ENCODE measurements around the gene MPV17. TPM values are rescaled to one million over a fixed set of nuclear protein-coding genes. Genes with fewer than 3 reads are reported as not detected.

The MPV17 gene
- total RNA-seq, 1 experiment from 2014 or later, result 59.4 TPM

DNA sequence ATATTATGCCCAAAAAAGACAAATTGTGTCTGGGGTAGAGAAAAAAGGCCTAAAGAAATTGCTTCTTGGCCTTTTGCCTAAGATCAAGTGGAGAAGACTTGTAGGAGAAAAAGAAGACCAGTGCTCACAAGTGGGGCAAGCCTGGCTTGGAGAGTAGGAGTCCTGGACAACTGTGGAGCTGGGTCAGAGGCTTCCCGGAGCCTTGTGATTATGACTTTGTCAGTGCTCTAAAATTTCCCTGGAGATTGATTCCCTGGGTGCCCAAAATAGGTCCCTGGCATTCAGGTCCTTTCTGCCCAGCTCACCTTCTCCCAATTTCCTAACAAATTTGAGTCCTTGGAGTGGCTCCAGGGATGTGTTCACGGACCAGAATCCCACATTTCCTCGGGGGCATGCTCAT, 41.5 kb downstream of the MPV17 start:
- Histone ChIP-seq H3K4me2 (ENCODE audit: insufficient read depth, insufficient read length, low read length) (peak overlapping the region; percentile 66), H2AK5ac (ENCODE audit: insufficient read length, low read length) (no peak overlapping the region), H3K27me3 (ENCODE audit: insufficient read depth, low read length) (no peaks in the 10 kb centered on the region), H2BK5ac (ENCODE audit: insufficient read length, low read length) (no peak overlapping the region), H2AFZ (ENCODE audit: low read length) (no peak overlapping the region), H3K9me3 (ENCODE audit: control insufficient read depth, low read depth, low read length) (no peaks in the 10 kb centered on the region), H3K27ac (ENCODE audit: insufficient read length, low read depth, low read length) (no peak overlapping the region), H3T11ph (ENCODE audit: low read length) (no peak overlapping the region), H3K23ac (ENCODE audit: insufficient read length, low read depth, low read length) (no peak overlapping the region), H4K20me1 (ENCODE audit: control insufficient read depth, insufficient read depth, insufficient read length) (no peaks in the 10 kb centered on the region), H2BK20ac (ENCODE audit: low read depth, low read length, poor library complexity, severe bottlenecking) (no peak overlapping the region), H3K14ac (ENCODE audit: insufficient read depth, low read length) (no peak overlapping the region), H3K23me2 (ENCODE audit: insufficient read length, low read depth, low read length, poor library complexity, severe bottlenecking) (peaks cover 6% of the 10 kb centered on the region), H3K79me2 (ENCODE audit: insufficient read depth, low read length) (no peaks in the 10 kb centered on the region), H3K4ac (ENCODE audit: low read depth, low read length) (no peak overlapping the region), H3K79me1 (ENCODE audit: insufficient read depth, low read depth, low read length, poor library complexity, severe bottlenecking) (no peaks in the 10 kb centered on the region), H3K18ac (ENCODE audit: insufficient read length, low read depth, low read length) (no peak overlapping the region), H3K56ac (ENCODE audit: insufficient read length, low read depth, low read length) (no peak overlapping the region), H4K91ac (ENCODE audit: insufficient read length, low read depth, low read length) (no peak overlapping the region), H4K5ac (ENCODE audit: insufficient read length, low read depth, low read length) (no peak overlapping the region), H3K4me1 (ENCODE audit: insufficient read depth, low read length) (peaks cover 13% of the 10 kb centered on the region; the same call in 1 of the 2 replicates), H2BK15ac (ENCODE audit: low read depth, low read length) (no peak overlapping the region), H2BK120ac (ENCODE audit: low read depth, low read length, poor library complexity, severe bottlenecking) (no peak overlapping the region), H2BK12ac (ENCODE audit: insufficient read length, low read depth, low read length) (no peak overlapping the region), H3K9ac (ENCODE audit: extremely low read depth, insufficient read length, low read length) (no peak overlapping the region), H4K8ac (replicated peaks; ENCODE audit: insufficient read length, low read depth, low read length) (no peak overlapping the region)
- H3K9me3 Mint-ChIP-seq, result no peaks in the 10 kb centered on the region
- H3K36me3 Mint-ChIP-seq (ENCODE audit: insufficient read depth in 1 of 3, low read depth in 3 of 3), result no peaks in the 10 kb centered on the region
- H3K27ac Mint-ChIP-seq, result peak overlapping the region in 1 of 3 experiments; percentile 12; a peak in 1 of 7 replicates
- no peak for DNase-seq
- TF ChIP-seq, protein P1, sequence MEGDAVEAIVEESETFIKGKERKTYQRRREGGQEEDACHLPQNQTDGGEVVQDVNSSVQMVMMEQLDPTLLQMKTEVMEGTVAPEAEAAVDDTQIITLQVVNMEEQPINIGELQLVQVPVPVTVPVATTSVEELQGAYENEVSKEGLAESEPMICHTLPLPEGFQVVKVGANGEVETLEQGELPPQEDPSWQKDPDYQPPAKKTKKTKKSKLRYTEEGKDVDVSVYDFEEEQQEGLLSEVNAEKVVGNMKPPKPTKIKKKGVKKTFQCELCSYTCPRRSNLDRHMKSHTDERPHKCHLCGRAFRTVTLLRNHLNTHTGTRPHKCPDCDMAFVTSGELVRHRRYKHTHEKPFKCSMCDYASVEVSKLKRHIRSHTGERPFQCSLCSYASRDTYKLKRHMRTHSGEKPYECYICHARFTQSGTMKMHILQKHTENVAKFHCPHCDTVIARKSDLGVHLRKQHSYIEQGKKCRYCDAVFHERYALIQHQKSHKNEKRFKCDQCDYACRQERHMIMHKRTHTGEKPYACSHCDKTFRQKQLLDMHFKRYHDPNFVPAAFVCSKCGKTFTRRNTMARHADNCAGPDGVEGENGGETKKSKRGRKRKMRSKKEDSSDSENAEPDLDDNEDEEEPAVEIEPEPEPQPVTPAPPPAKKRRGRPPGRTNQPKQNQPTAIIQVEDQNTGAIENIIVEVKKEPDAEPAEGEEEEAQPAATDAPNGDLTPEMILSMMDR (conservative IDR thresholded peaks at IDR 0.05), result no peak
- peaks cover 54 to 60% of the 10 kb centered on the region in 2 experiments for H3K4me1 Mint-ChIP-seq
- no CpG with 5 or more reads among the region's 3 CpGs for WGBS (ENCODE audit: extremely low coverage, insufficient read length, low lambda C conversion rate)
- peaks cover 47% of the 10 kb centered on the region for H3K27me3 Mint-ChIP-seq (ENCODE audit: low read depth)
- H3K4me3 Mint-ChIP-seq, result no peak overlapping the region; a peak in 1 of 5 replicates
